ENCODE data around the gene TTLL11.
A peak's percentile ranks its signal among the peaks of the same experiment; 100 is the strongest.

The TTLL11 gene

GRCh38 chr9:121949364-121949763, 143.7 kb downstream of the TTLL11 start:
- Histone ChIP-seq H3K27ac (no peak overlapping the region), H3K9me3 (ENCODE audit: severe bottlenecking) (no peaks in the 10 kb centered on the region), H3K36me3 (no peaks in the 10 kb centered on the region), H3K27me3 (ENCODE audit: insufficient read depth, low read depth, severe bottlenecking) (no peaks in the 10 kb centered on the region), H3K4me3 (ENCODE audit: low read depth, low read length) (no peak overlapping the region)
- TF ChIP-seq CTCF (IDR thresholded peaks at IDR 0.05; ENCODE audit: low read depth, low read length) = no peak
- no peak for DNase-seq

- TF ChIP-seq CTCF (IDR thresholded peaks at IDR 0.05; ENCODE audit: low read depth, low read length) = no peak
- no peak overlapping the region for H3K4me3 ChIP-seq (ENCODE audit: low read depth, low read length)
- no peaks in the 10 kb centered on the region for H3K27me3 ChIP-seq (ENCODE audit: insufficient read depth, low read depth, severe bottlenecking)
- H3K36me3 ChIP-seq = no peaks in the 10 kb centered on the region
- H3K27ac ChIP-seq = no peak overlapping the region
- H3K9me3 ChIP-seq (ENCODE audit: severe bottlenecking) = no peaks in the 10 kb centered on the region
- no peak for DNase-seq
Observed at GRCh38 chr9:121947775-121948174, 145.3 kb downstream of the TTLL11 start.

- no peak for DNase-seq
- Histone ChIP-seq H3K36me3 (no peaks in the 10 kb centered on the region), H3K4me3 (ENCODE audit: low read depth, low read length) (no peak overlapping the region), H3K27me3 (ENCODE audit: insufficient read depth, low read depth, severe bottlenecking) (no peaks in the 10 kb centered on the region), H3K27ac (no peak overlapping the region), H3K9me3 (ENCODE audit: severe bottlenecking) (no peaks in the 10 kb centered on the region)
- no peak for TF ChIP-seq CTCF (IDR thresholded peaks at IDR 0.05; ENCODE audit: low read depth, low read length)
Observed at GRCh38 chr9:121946465-121946864, 146.6 kb downstream of the TTLL11 start.

GRCh38 chr9:121945849-121946248, 147.3 kb downstream of the TTLL11 start:
- no peaks in the 10 kb centered on the region for H3K27me3 ChIP-seq (ENCODE audit: insufficient read depth, low read depth, severe bottlenecking)
- no peak for DNase-seq
- TF ChIP-seq CTCF (IDR thresholded peaks at IDR 0.05; ENCODE audit: low read depth, low read length) = no peak
- no peaks in the 10 kb centered on the region for H3K36me3 ChIP-seq
- H3K27ac ChIP-seq = no peak overlapping the region
- no peak overlapping the region for H3K4me3 ChIP-seq (ENCODE audit: low read depth, low read length)
- no peaks in the 10 kb centered on the region for H3K9me3 ChIP-seq (ENCODE audit: severe bottlenecking)

- DNase-seq = no peak
- Histone ChIP-seq H3K4me3 (ENCODE audit: low read depth, low read length) (no peak overlapping the region), H3K36me3 (no peaks in the 10 kb centered on the region), H3K27me3 (ENCODE audit: insufficient read depth, low read depth, severe bottlenecking) (no peaks in the 10 kb centered on the region), H3K27ac (no peak overlapping the region; the same call in 1 of the 2 replicates), H3K9me3 (ENCODE audit: severe bottlenecking) (no peaks in the 10 kb centered on the region)
- no peak for TF ChIP-seq CTCF (IDR thresholded peaks at IDR 0.05; ENCODE audit: low read depth, low read length)
Observed at GRCh38 chr9:121945281-121945680, 147.8 kb downstream of the TTLL11 start.

- H3K27me3 ChIP-seq (ENCODE audit: insufficient read depth, low read depth, severe bottlenecking) = no peaks in the 10 kb centered on the region
- no peaks in the 10 kb centered on the region for H3K9me3 ChIP-seq (ENCODE audit: severe bottlenecking)
- no peak overlapping the region for H3K4me3 ChIP-seq (ENCODE audit: low read depth, low read length)
- H3K36me3 ChIP-seq = no peaks in the 10 kb centered on the region
- H3K27ac ChIP-seq = no peak overlapping the region
- peak; percentile 51 for DNase-seq
- no peak for TF ChIP-seq CTCF (IDR thresholded peaks at IDR 0.05; ENCODE audit: low read depth, low read length)
Observed at GRCh38 chr9:121944711-121945191, 148.4 kb downstream of the TTLL11 start.

All from WERI-Rb-1 (cell line).